ENCODE results near the gene STX4.

DNA sequence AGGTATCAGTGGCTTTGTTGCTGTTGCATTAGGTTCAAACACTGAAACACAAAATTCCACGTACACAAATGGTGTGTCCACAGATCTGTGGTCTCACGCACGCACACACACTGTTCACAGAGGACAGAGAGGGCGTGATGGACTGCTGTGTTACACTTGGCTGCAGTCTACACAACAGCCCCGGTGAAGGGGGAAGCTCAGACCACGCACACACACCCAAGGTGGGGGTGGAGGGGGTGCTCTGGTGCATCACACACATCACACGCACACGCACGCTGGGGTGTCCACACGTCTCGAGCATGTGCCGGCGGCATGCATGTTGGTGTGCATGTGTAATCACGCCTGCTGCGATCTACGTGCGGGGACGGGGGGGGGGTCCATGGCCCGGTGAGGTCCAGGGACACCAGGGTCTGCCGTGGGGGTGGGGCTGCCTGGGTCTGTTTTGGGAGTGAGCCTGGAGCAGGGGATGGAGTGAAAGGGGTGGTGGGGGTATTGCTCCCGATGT is 41.0 kb upstream of the STX4 start:
- TF ChIP-seq POLR2A (IDR thresholded peaks at IDR 0.05; ENCODE audit: low read depth, low read length) (no peak), POLR2AphosphoS5 (IDR thresholded peaks at IDR 0.05; ENCODE audit: low read depth, low read length) (no peak)
